ENCODE results near the gene PLCB4. TPM values are rescaled to one million over a fixed set of nuclear protein-coding genes. Genes with fewer than 3 reads are reported as not detected.

PLCB4 gene
- total and polyA plus RNA-seq, 2 donors = 11.5 to 32.1 TPM

GRCh38 chr20:9246731-9247130 lies 177.8 kb downstream of the PLCB4 start:
- Histone ChIP-seq H3K27ac (ENCODE audit: low read depth) (no peak overlapping the region), H3K36me3 (ENCODE audit: insufficient read depth) (no peaks in the 10 kb centered on the region), H3K4me1 (ENCODE audit: insufficient read depth) (no peaks in the 10 kb centered on the region), H3K4me3 (ENCODE audit: low read depth, low read length) (no peak overlapping the region)
- DNase-seq (ENCODE audit: extremely low spot score) = no peak
- WGBS = 92% methylated on average over 1 of the region's 1 CpG

- Histone ChIP-seq H3K4me1 (ENCODE audit: insufficient read depth) (no peaks in the 10 kb centered on the region), H3K27ac (ENCODE audit: low read depth) (no peak overlapping the region), H3K36me3 (ENCODE audit: insufficient read depth) (no peaks in the 10 kb centered on the region), H3K4me3 (ENCODE audit: low read depth, low read length) (no peak overlapping the region)
- 99% methylated on average over 1 of the region's 1 CpG for WGBS
- DNase-seq (ENCODE audit: extremely low spot score) = no peak
These were observed 181.6 kb downstream of the PLCB4 start for GRCh38 chr20:9250511-9250910.

- DNase-seq (ENCODE audit: extremely low spot score) = no peak
- Histone ChIP-seq H3K36me3 (ENCODE audit: insufficient read depth) (no peaks in the 10 kb centered on the region), H3K4me1 (ENCODE audit: insufficient read depth) (no peaks in the 10 kb centered on the region), H3K27ac (ENCODE audit: low read depth) (no peak overlapping the region), H3K4me3 (ENCODE audit: low read depth, low read length) (no peak overlapping the region)
- WGBS = 81% methylated on average over 4 of the region's 4 CpGs
These were observed 184.2 kb downstream of the PLCB4 start for GRCh38 chr20:9253006-9253539.

GRCh38 chr20:9255171-9255570 lies 186.3 kb downstream of the PLCB4 start:
- no peak overlapping the region for H3K27ac ChIP-seq (ENCODE audit: low read depth)
- no peaks in the 10 kb centered on the region for H3K4me1 ChIP-seq (ENCODE audit: insufficient read depth)
- H3K36me3 ChIP-seq (ENCODE audit: insufficient read depth) = no peaks in the 10 kb centered on the region
- DNase-seq (ENCODE audit: extremely low spot score) = no peak
- H3K4me3 ChIP-seq (ENCODE audit: low read depth, low read length) = no peak overlapping the region
- 95% methylated on average over 1 of the region's 1 CpG for WGBS

- H3K27ac ChIP-seq (ENCODE audit: low read depth) = no peak overlapping the region
- no peak for DNase-seq (ENCODE audit: extremely low spot score)
- no peaks in the 10 kb centered on the region for H3K36me3 ChIP-seq (ENCODE audit: insufficient read depth)
- 85% methylated on average over 3 of the region's 3 CpGs for WGBS
- H3K4me1 ChIP-seq (ENCODE audit: insufficient read depth) = no peaks in the 10 kb centered on the region
- no peak overlapping the region for H3K4me3 ChIP-seq (ENCODE audit: low read depth, low read length)
These were observed 187.5 kb downstream of the PLCB4 start for GRCh38 chr20:9256393-9256792.

- DNase-seq (ENCODE audit: extremely low spot score) = no peak
- Histone ChIP-seq H3K27ac (ENCODE audit: low read depth) (no peak overlapping the region), H3K4me1 (ENCODE audit: insufficient read depth) (no peaks in the 10 kb centered on the region), H3K4me3 (ENCODE audit: low read depth, low read length) (no peak overlapping the region), H3K36me3 (ENCODE audit: insufficient read depth) (no peaks in the 10 kb centered on the region)
- 81% methylated on average over 1 of the region's 1 CpG for WGBS
These were observed 190.0 kb downstream of the PLCB4 start for GRCh38 chr20:9258901-9259300.

- Histone ChIP-seq H3K4me3 (ENCODE audit: low read depth, low read length) (no peak overlapping the region), H3K4me1 (ENCODE audit: insufficient read depth) (no peaks in the 10 kb centered on the region), H3K36me3 (ENCODE audit: insufficient read depth) (no peaks in the 10 kb centered on the region), H3K27ac (ENCODE audit: low read depth) (no peak overlapping the region)
- DNase-seq (ENCODE audit: extremely low spot score) = no peak
These were observed 191.1 kb downstream of the PLCB4 start for GRCh38 chr20:9260027-9260426.

- Histone ChIP-seq H3K27ac (ENCODE audit: low read depth) (no peak overlapping the region), H3K4me3 (ENCODE audit: low read depth, low read length) (no peak overlapping the region), H3K36me3 (ENCODE audit: insufficient read depth) (no peaks in the 10 kb centered on the region), H3K4me1 (ENCODE audit: insufficient read depth) (no peaks in the 10 kb centered on the region)
- DNase-seq (ENCODE audit: extremely low spot score) = no peak
- 95% methylated on average over 2 of the region's 2 CpGs for WGBS
These were observed 192.9 kb downstream of the PLCB4 start for GRCh38 chr20:9261781-9262180.

- no peaks in the 10 kb centered on the region for H3K36me3 ChIP-seq (ENCODE audit: insufficient read depth)
- DNase-seq (ENCODE audit: extremely low spot score) = no peak
- H3K27ac ChIP-seq (ENCODE audit: low read depth) = peak overlapping the region; percentile 5
- no peaks in the 10 kb centered on the region for H3K4me1 ChIP-seq (ENCODE audit: insufficient read depth)
- 17% methylated on average over 3 of the region's 3 CpGs for WGBS
- H3K4me3 ChIP-seq (ENCODE audit: low read depth, low read length) = no peak overlapping the region
These were observed 193.8 kb downstream of the PLCB4 start for GRCh38 chr20:9262653-9263194.

- Histone ChIP-seq H3K4me3 (ENCODE audit: low read depth, low read length) (no peak overlapping the region), H3K27ac (ENCODE audit: low read depth) (no peak overlapping the region), H3K36me3 (ENCODE audit: insufficient read depth) (peaks cover 2% of the 10 kb centered on the region), H3K4me1 (ENCODE audit: insufficient read depth) (no peaks in the 10 kb centered on the region)
- DNase-seq (ENCODE audit: extremely low spot score) = no peak
- 33% methylated on average over 2 of the region's 2 CpGs for WGBS
These were observed 200.5 kb downstream of the PLCB4 start for GRCh38 chr20:9269280-9269971.

- no peak overlapping the region for H3K4me3 ChIP-seq (ENCODE audit: low read depth, low read length)
- H3K27ac ChIP-seq (ENCODE audit: low read depth) = peak overlapping the region; percentile 2
- no peak for DNase-seq (ENCODE audit: extremely low spot score)
- peaks cover 2% of the 10 kb centered on the region for H3K36me3 ChIP-seq (ENCODE audit: insufficient read depth)
- H3K4me1 ChIP-seq (ENCODE audit: insufficient read depth) = no peaks in the 10 kb centered on the region
These were observed 201.9 kb downstream of the PLCB4 start for GRCh38 chr20:9270831-9271230.

- no peaks in the 10 kb centered on the region for H3K36me3 ChIP-seq (ENCODE audit: insufficient read depth)
- no peak overlapping the region for H3K4me3 ChIP-seq (ENCODE audit: low read depth, low read length)
- H3K4me1 ChIP-seq (ENCODE audit: insufficient read depth) = peaks cover 3% of the 10 kb centered on the region
- H3K27ac ChIP-seq (ENCODE audit: low read depth) = no peak overlapping the region
- no peak for DNase-seq (ENCODE audit: extremely low spot score)
- WGBS = 76% methylated on average over 4 of the region's 4 CpGs
These were observed 208.1 kb downstream of the PLCB4 start for GRCh38 chr20:9276966-9277468.

GRCh38 chr20:9279918-9280401 lies 211.1 kb downstream of the PLCB4 start:
- Histone ChIP-seq H3K4me1 (ENCODE audit: insufficient read depth) (peaks cover 3% of the 10 kb centered on the region), H3K27ac (ENCODE audit: low read depth) (no peak overlapping the region), H3K36me3 (ENCODE audit: insufficient read depth) (no peaks in the 10 kb centered on the region), H3K4me3 (ENCODE audit: low read depth, low read length) (no peak overlapping the region)
- 63% methylated on average over 2 of the region's 2 CpGs for WGBS
- no peak for DNase-seq (ENCODE audit: extremely low spot score)

GRCh38 chr20:9280666-9281065 lies 211.8 kb downstream of the PLCB4 start:
- WGBS = 48% methylated on average over 5 of the region's 5 CpGs
- DNase-seq (ENCODE audit: extremely low spot score) = no peak
- Histone ChIP-seq H3K4me3 (ENCODE audit: low read depth, low read length) (no peak overlapping the region), H3K4me1 (ENCODE audit: insufficient read depth) (peaks cover 3% of the 10 kb centered on the region), H3K36me3 (ENCODE audit: insufficient read depth) (no peaks in the 10 kb centered on the region), H3K27ac (ENCODE audit: low read depth) (no peak overlapping the region)
